Activated naive CD4-positive, alpha-beta T cell treated with anti-CD3 and anti-CD28 coated beads, Interleukin-2, amount 50 U/mL, for 72 hours (primary cell): ENCODE results near the gene RNF39. TPM values are rescaled to one million over a fixed set of nuclear protein-coding genes. Genes with fewer than 3 reads are reported as not detected.

Experiments
- ATAC-seq, 2 donors: fragments of 150-1000 bp; cut with Tn5 transposase; 2 replicates each; pipeline ENCODE4 v1.10.0; 2021; ENCODE audit warnings: mild to moderate bottlenecking in 2 of 2, moderate library complexity in 2 of 2
- DNase-seq, 2 donors: peaks; one replicate each; pipeline ENCODE4 v3.0.0; 2021 to 2022; ENCODE audit warnings: low spot score in 2 of 2
- H3K27ac Mint-ChIP-seq, 2 donors: one replicate each; pipeline ENCODE4 v1.8.0; 2022; ENCODE audit warnings: mild to moderate bottlenecking in 2 of 2, mixed read lengths in 2 of 2
- H3K36me3 Mint-ChIP-seq, 2 donors: one replicate each; pipeline ENCODE4 v1.8.0; 2022; ENCODE audit warnings: mixed read lengths in 2 of 2
- H3K9me3 Mint-ChIP-seq, 2 donors: one replicate each; pipeline ENCODE4 v1.8.0; 2022; ENCODE audit warnings: mixed read lengths in 2 of 2
- total RNA-seq, 2 donors: library from RNA; stranded (reverse); gene quantifications; one replicate each; pipeline ENCODE4 v1.2.3, GENCODE V29; 2022

Gene RNF39
- total RNA-seq, 2 donors from 2014 or later: not detected

DNA sequence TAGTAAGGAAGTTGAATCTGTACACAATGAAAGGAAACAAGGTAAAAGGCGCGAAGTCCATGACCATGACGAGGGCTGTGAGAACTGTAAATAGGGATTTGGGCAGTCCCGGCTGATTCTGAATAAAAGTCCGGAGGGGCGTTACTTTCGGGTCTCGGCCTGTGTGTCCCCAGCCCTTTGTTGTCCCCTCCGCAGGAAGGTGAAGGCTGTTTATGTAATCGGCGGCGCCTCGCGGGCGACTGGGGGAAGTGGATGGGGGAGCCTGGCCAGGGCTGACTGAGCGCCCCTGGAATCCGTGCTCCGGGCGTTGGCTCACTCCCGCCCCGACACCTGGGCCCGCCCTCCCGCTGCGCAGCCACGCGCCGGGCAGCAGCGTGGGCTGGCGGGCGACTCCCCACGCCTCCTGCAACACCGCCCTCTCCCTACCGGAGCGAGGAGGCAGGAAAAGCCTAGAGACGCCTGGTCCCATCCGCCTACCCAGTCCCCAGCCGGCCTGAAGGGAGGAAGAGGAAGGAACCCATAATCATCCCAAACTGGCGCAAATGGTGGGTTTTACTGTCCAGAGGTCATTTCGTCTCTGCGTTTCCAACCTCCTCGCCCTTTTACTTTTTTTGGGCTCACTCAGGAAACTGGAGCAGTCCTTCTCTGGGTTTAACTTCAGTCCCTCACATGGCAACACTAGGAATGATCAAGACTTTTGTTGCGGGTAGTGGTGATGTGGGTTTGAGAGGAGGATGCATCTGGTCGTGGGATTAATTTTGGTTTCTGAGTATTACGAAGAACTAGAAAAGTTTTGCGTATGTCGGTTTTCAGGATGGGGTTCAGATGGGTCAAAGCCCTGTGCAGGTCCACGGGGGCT is 25.2 kb upstream of the RNF39 start:
- peak; percentile 1 to 16 for ATAC-seq
- no peaks in the 10 kb centered on the region for H3K9me3 Mint-ChIP-seq
- no peaks in the 10 kb centered on the region for H3K36me3 Mint-ChIP-seq
- no peak for DNase-seq
- H3K27ac Mint-ChIP-seq: no peak overlapping the region

DNA sequence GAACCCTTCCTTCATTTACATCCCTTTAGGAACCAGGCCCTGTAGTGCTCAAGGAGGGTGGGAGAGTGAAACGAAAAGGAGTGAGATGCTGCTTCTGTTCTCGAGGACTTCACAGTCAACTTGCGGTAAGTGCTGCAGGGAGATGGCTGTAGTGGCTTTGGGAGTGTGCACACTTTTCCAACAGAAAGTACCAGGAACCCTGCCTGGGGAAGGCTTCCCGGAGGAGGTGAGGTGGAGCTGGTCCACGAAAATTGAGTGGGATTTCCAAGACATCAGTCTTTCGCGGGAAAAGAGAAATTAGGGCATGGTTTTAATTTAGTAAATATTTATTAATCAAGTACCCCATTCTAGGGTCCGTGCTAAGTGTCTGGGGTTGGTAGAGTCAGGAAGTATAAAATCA is 24.6 kb upstream of the RNF39 start:
- DNase-seq (no peak), ATAC-seq (no peak)
- Mint-ChIP-seq H3K9me3 (no peaks in the 10 kb centered on the region), H3K27ac (peak overlapping the region in 1 of 2 donors; percentile 48), H3K36me3 (no peaks in the 10 kb centered on the region)

DNA sequence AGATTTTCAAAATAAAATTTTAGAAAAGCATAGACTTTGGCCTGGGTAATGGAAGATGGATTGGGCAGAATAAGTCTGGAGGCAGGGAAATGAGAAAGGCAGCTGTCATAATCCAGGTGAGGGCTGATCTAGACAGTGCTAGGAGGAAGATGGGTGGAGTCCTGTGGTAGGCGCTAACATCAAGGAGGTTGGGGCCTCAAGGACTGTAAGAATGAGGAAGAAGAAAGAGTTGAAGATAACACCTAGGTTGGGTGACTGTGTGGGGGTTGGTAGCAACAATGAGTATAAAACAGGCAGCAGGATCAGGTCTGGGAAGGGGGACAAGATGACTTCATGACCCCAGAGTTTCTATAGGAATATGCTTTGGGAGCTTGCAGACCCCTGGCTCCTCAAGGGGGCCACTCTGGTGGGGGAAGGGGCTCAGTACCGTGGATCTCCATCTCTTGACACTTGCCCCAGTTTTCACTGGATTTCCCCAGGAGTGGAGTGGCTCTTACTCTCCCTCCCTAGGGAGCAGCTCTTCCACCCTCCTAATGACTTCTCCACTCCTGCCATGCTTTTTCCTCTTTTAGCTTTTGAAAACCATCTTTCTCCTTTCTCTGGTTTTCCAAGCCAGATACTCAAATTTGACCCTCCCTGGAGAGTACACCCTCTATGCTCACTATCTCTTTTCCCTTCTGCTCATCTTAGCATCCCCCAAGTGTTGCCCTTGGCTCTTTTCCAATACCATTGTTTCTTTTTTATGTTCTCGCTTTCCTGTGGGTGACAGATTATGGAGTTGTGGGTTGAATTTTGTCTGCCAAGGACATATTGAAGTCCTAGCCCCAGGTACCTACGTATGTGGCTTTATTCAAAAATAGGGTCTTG is 22.6 kb upstream of the RNF39 start:
- Mint-ChIP-seq H3K36me3 (no peaks in the 10 kb centered on the region), H3K9me3 (no peaks in the 10 kb centered on the region), H3K27ac (no peak overlapping the region)
- ATAC-seq: no peak
- DNase-seq: no peak

DNA sequence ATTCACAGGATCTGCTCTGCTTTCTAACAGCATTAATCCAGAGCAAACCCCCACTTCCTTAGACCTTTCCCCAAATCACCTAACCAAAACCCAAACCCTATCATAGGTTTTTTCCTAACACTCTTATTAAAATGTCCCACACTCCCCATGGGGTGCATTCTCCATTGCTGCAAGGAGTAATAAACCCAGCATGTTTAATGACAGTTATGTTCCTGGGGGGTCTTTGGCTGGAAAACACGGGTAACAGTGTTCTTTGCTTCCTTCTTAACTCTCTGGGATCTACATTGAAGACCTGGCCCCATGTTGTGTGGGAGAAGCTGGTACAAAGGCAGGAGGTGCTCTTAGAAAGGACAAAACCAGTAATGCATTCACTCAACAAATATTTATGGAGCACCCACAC is 21.3 kb upstream of the RNF39 start:
- ATAC-seq (no peak), DNase-seq (no peak)
- H3K36me3 Mint-ChIP-seq: no peaks in the 10 kb centered on the region
- H3K9me3 Mint-ChIP-seq: no peaks in the 10 kb centered on the region
- H3K27ac Mint-ChIP-seq: no peak overlapping the region

DNA sequence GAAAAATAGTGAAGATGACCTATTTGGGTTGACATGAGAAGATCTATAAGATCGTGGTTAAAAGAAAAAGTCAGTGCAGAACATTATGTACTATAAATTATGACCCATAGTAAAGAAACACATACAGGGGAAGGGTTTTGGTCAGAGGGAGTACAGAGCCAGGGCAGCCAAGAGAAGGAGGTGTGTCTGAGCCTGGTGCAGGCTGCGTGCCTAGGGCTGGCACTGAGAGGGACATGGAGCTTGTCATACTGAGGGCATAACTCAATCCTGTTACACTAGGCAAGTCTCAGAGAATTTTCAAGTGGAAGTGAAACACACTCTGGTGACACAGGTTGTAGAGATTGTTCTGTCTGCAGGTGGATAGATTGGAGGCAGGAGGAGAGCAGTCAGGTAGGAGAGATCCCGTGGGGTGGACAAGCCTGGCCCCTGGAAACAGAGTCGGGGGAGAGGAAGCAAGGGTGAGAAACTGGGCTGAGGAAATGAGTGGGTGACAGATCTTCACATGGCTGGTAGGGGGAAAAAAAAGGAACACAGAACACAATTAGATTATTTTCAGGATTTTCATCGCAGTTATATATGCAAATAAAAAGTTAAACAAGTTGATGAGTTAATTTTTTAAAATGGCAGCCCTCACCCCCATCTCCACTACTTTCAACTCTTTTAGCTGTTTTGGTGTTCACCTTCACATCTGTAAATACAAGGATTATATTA is 18.5 kb upstream of the RNF39 start:
- DNase-seq (no peak), ATAC-seq (no peak)
- no peaks in the 10 kb centered on the region for H3K9me3 Mint-ChIP-seq
- no peak overlapping the region for H3K27ac Mint-ChIP-seq
- H3K36me3 Mint-ChIP-seq: no peaks in the 10 kb centered on the region

DNA sequence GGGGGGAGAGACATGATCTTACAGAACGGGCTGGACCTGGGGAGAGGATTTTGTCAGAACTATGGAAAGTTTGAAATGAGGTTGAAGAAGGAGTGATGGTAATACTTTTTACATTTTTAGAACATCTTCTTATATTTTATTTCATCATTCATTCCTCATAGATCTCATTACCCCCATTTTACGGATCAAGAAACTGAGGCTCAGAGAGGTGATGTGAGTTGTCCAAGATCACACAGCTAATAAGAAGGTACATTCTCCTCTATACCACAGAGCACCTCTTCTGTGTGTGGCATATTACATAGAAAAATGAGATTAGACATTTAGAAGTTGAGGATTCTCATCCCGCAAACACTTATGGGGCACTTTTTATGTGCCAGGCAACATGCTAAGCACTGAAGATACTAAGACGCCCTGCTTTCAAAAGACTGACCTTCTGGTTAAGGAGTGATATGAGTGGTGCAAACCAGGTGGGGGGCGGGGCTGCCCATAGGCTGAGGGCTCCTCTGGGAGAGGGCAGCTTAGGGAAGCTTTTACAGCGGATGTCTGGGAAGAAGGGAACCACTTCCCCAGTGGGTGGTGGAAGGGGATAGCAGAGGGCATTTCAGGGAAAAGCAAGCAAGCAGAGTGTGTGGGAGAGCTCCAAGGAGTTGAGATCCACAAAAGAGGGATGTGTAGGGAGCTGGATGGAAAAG is 17.4 kb upstream of the RNF39 start:
- DNase-seq: no peak
- Mint-ChIP-seq H3K36me3 (no peaks in the 10 kb centered on the region), H3K9me3 (no peaks in the 10 kb centered on the region), H3K27ac (no peak overlapping the region)
- ATAC-seq: no peak

DNA sequence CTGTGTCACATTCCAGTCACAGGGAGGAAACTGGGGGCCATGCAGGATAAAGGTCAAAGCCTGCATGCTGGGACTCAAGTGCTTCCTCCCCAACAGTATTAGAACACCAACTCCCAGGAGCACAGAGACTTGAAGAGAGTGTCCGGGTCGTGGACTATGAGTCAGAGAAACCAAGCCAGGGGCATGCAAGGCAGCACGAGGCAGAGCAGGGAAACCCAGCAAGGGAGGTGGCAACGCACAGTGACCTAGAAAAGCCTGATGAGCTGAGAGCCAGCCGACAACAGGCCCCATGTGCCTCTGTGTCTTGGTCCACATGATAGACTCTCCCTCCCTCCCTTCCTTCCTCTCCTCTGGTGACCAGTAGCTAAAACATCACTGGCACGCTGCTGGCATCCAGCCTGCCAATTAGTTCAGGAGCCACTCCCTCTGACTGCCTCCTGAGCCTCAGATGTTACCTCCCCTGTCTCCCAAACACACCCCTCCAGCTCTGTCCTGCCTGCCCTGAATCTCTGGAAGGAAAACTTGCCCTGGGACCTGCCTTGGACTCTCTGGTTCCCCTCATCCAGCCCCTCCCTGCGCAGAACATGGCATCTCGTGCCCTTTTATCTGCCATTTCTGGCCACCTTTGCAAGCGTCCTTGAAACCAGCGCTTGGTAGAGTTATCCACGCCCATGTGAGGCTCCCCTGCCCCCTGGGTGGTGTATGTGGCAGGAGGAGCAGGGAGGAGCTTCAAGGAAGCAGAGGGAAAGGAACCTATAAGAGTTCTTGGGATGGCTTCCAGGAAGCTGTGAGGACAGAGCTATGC is 16.2 kb upstream of the RNF39 start:
- Mint-ChIP-seq H3K27ac (no peak overlapping the region), H3K36me3 (no peaks in the 10 kb centered on the region), H3K9me3 (no peaks in the 10 kb centered on the region)
- no peak for ATAC-seq
- no peak for DNase-seq

DNA sequence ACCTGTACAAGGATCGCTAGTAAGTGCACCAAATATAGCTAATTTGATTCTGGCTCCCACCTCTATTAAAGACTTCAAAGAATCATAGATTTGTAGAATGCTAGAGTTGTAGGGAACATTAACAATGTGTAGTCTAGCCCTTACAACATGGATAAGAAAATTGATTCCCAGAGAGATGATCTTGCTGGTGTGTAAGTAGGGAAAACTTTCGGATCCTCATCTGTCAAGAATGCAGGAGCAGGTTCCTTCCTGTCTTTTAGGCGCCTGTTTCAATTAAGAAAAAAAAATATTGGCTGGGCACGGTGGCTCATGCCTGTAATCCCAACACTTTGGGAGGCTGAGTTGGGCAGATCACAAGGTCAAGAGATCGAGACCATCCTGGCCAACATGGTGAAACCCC is 12.3 kb upstream of the RNF39 start:
- no peaks in the 10 kb centered on the region for H3K36me3 Mint-ChIP-seq
- H3K9me3 Mint-ChIP-seq: no peaks in the 10 kb centered on the region
- H3K27ac Mint-ChIP-seq: no peak overlapping the region
- ATAC-seq: no peak
- DNase-seq: no peak

DNA sequence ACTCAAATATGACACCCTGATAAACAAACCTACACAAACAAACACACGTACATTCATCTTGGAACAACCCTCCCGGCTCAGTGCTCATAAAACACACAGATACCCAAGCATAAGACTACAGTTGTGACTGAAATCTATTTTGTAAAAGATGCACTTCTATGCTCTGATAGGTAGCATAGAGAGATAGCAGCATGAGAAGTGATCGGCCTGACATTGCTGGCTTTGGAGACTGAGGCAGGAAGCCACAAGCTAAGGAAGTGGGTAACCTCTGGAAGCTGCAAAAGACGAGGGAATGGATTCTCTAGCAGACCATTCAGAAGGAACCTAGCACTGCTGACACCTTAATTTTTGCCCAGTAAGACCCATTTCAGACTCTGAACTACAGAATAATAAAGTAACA is 1.6 kb upstream of the RNF39 start:
- Mint-ChIP-seq H3K9me3 (no peaks in the 10 kb centered on the region), H3K27ac (no peak overlapping the region), H3K36me3 (peaks cover 4 to 5% of the 10 kb centered on the region in 2 donors)
- peak in 1 of 2 donors; percentile 23 for ATAC-seq
- DNase-seq: no peak

DNA sequence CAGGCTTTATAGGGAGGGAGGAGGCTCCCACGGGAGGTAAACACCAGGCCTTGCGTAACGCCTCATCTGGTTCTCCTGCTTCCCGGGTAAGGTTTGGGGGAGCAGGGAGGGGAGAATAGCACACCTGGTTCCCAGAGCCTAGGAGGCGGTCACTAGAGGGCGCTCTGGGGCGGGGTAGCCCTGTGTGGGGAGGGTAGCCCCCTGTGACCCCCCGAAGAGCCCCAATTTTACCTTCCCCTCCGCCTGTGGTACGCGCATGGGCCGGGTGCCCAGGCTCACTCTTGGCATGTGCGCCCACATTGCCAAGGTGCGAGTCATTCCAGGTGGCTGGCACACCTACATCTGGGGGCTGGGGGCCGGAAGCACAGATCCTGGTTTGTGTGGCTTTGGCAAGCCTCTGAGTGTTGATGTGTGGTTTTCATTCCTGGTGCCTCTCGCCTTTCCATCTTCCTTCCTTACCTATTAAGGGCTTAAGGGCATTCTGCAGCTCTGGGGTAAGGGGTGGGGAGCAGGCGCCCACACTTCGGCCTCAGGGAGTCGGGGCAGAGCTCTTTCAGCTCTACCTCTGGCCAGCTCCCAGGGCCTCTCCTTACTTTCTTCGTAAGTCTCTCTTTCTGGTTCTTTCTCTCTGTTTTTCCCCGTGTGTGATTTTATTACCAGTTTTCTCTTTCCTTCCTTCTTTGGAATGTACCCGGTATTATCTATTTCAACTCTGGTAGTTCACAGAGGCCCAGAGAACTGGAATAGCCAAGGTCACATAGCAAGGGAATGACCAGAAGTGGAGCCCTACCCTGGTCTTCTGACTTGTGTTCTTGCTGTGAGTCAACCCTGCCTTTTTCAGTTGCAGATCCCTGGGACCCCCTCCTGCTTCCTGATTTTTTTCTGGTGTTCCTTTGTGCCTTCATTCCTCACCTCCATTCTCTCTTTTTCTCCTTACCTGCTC is 492 bp upstream of the RNF39 start:
- ATAC-seq (peak; percentile 8 to 65), DNase-seq (peak in 1 of 2 donors; percentile 45)
- Mint-ChIP-seq H3K27ac (peak overlapping the region in 1 of 2 donors; percentile 39), H3K9me3 (no peaks in the 10 kb centered on the region), H3K36me3 (peaks cover 8 to 11% of the 10 kb centered on the region in 2 donors)

DNA sequence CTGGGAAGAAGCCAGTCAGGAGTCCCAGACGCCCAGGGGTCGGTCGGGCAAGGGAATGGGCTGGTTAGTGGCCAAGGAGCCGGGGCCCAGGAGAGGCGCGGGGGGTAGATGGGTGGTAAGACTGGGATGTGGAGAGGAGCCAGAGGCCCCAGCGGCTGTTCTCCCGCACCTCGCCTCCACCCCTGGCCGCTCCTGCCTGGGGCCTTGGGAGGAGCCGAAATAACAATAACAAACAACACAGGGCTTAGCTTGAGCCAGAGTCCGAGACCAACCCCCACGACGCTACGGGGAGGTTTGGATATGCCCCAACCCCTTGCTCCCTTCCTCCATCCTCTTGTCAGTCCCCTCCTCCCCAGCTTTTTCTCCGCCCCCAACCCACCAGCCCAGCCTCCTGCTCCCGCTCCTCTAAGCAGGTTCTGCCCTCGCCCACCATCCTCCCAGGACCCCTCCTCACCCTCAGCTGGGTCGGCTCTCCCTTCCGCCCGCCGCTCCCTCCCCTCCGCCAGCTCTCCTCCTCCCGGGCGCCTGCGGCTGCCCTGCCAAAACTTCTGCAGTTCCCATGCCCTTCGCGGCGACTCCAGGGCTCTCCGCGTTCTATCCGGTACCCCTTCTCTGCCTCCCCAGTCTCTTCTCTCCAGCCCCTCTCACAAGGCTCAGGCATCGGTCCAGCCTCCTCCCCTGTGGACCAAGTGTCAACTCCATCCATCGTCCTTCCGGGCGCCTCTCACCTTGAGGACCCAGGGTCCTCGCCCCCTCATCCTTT is 1.1 kb downstream of the RNF39 start:
- Mint-ChIP-seq H3K9me3 (no peaks in the 10 kb centered on the region), H3K36me3 (peaks cover 19 to 22% of the 10 kb centered on the region in 2 donors), H3K27ac (peak overlapping the region in 1 of 2 donors; percentile 17)
- peak in 1 of 2 donors; percentile 20 for ATAC-seq
- no peak for DNase-seq

DNA sequence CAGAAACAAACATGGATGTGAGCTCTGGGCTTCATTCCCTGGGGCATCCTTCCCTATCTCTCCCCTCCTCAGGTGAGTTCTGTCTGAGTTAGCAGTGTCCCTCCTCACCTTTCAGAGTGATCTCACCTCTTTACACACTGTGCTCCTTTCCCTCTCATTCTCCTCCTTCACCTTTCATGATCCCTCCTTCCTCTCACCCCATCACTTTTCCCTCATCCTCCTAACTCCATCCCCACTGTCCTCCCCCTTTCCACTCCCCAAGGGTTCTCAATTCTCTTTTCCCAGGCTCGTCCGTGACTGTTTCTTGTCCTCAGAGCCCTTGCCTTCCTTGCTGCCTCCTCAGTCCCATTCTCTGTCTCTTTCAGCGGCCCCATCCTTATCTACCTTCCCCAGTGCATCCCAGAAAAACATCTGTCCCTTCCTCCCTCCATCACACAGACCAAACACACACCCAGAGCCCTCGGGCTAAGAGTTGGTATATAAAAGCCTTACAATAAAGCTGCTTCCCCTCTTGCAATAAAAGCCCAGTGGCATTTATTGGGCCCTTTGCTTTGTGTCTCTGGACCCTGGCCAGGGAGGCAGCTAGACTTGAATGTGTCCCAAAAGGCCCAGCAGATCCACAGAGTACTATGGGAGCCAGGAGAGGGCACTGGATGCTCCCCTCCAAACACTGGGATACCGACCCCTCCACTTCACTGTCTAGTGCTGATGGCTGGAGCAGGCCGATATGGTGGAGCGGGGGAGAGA is 1.9 kb downstream of the RNF39 start:
- Mint-ChIP-seq H3K27ac (peak overlapping the region in 1 of 2 donors; percentile 17), H3K36me3 (peaks cover 19 to 23% of the 10 kb centered on the region in 2 donors), H3K9me3 (no peaks in the 10 kb centered on the region)
- DNase-seq (no peak), ATAC-seq (no peak)

DNA sequence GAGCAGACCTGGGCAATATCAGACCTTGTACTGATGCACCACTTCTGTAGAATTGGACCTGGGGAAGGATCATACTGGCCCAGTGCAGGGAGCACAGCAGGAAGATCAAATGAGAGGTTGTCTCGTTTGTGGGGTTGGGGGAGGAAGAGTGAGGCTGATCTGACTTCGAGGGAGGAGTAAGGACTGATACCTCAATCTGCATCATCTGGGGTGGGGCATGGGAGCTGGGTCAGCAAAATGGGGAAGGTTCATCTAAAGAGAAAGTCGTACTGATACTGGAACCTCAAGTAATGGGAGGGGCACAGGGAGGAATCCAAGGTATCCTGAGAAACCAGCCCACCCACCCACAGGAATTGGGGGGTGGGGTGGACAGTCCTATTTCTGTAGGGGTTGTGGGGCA is 3.7 kb downstream of the RNF39 start:
- no peaks in the 10 kb centered on the region for H3K9me3 Mint-ChIP-seq
- DNase-seq (no peak), ATAC-seq (no peak)
- peaks cover 34 to 40% of the 10 kb centered on the region in 2 donors for H3K36me3 Mint-ChIP-seq
- H3K27ac Mint-ChIP-seq: no peak overlapping the region
